IMR-90 (cell line): ENCODE results near the gene SLC28A2. TPM values are rescaled to one million over a fixed set of nuclear protein-coding genes. Genes with fewer than 3 reads are reported as not detected.

Experiments used
- ATAC-seq: fragments of 200-7000 bp; cut with Tn5 transposase; 2 replicates; pipeline ENCODE4 v1.9.1; 2020; ENCODE audit warnings: low read depth, mild to moderate bottlenecking, moderate library complexity
- BruUV-seq: library from RNA; stranded (reverse); fragments of 400-500 nt; replicated peaks from 2 replicates; lab custom pipeline; 2021; lab: Mats Ljungman, UMichigan
- CTCF ChIA-PET: fragments of 300-600 bp; formaldehyde crosslinking; extraction: SDS; loops from one replicate; lab custom pipeline; 2021; ENCODE audit warnings: antibody characterized with exemption; lab: Yijun Ruan, JAX
- POLR2A ChIA-PET: fragments of 300-600 bp; sonication (Branson Sonifier 250); formaldehyde crosslinking; loops from one replicate; lab custom pipeline; 2022; ENCODE audit warnings: antibody characterized with exemption; ENCODE audit not compliant: unreplicated experiment; lab: Charles Lee
- DNase-seq: peaks from one replicate; pipeline ENCODE4 v3.0.0; 2013
- H2AFZ ChIP-seq: replicated peaks from 2 replicates; pipeline ENCODE3; 2013; ENCODE audit warnings: low read length, mild to moderate bottlenecking; ENCODE audit not compliant: poor library complexity
- H2AK5ac ChIP-seq: 2 replicates; pipeline ENCODE4 v1.6.1; 2013; ENCODE audit warnings: low read depth, low read length, inconsistent platforms
- H2AK9ac ChIP-seq: replicated peaks from 2 replicates; pipeline ENCODE3; 2013; ENCODE audit warnings: mild to moderate bottlenecking, low read depth, low read length, moderate library complexity; ENCODE audit not compliant: poor library complexity
- H2BK120ac ChIP-seq: 2 replicates; pipeline ENCODE4 v1.6.1; 2013; ENCODE audit warnings: low read depth, low read length, inconsistent platforms
- H2BK15ac ChIP-seq: 3 replicates; pipeline ENCODE4 v1.6.1; 2013; ENCODE audit warnings: low read depth, low read length, inconsistent platforms
- H2BK20ac ChIP-seq: 2 replicates; pipeline ENCODE4 v1.6.1; 2013; ENCODE audit warnings: low read depth, mild to moderate bottlenecking, inconsistent platforms, low read length, moderate library complexity
- H2BK5ac ChIP-seq: 2 replicates; pipeline ENCODE4 v1.6.1; 2013; ENCODE audit warnings: mild to moderate bottlenecking, low read depth, low read length, inconsistent platforms; ENCODE audit not compliant: poor library complexity, severe bottlenecking
- H3K14ac ChIP-seq: replicated peaks from 2 replicates; pipeline ENCODE4 v1.6.1; 2013; ENCODE audit warnings: low read depth, low read length, inconsistent platforms
- H3K18ac ChIP-seq: 2 replicates; pipeline ENCODE4 v1.6.1; 2013; ENCODE audit warnings: low read depth, low read length, control low read depth
- H3K23ac ChIP-seq: 2 replicates; pipeline ENCODE4 v1.6.1; 2013; ENCODE audit warnings: low read depth, low read length, inconsistent platforms
- H3K27ac ChIP-seq: 2 replicates; pipeline ENCODE4 v1.5.1; 2013; ENCODE audit warnings: mild to moderate bottlenecking, control low read depth, low read length; ENCODE audit not compliant: insufficient read depth
- H3K27me3 ChIP-seq: 2 replicates; pipeline ENCODE4 v1.6.1; 2013; ENCODE audit warnings: low read length; ENCODE audit not compliant: control insufficient read depth, insufficient read depth
- H3K36me3 ChIP-seq: 2 replicates; pipeline ENCODE4 v1.6.1; 2013; ENCODE audit warnings: low read length, mixed read lengths; ENCODE audit not compliant: control insufficient read depth, insufficient read depth
- H3K4ac ChIP-seq: 2 replicates; pipeline ENCODE4 v1.6.1; 2013; ENCODE audit warnings: low read depth, low read length, inconsistent platforms
- H3K4me1 ChIP-seq: 2 replicates; pipeline ENCODE4 v1.6.1; 2013; ENCODE audit warnings: low read length, mixed read lengths; ENCODE audit not compliant: control insufficient read depth, insufficient read depth
- H3K4me2 ChIP-seq: 2 replicates; pipeline ENCODE4 v1.6.1; 2013; ENCODE audit warnings: low read depth, mild to moderate bottlenecking, control low read depth, low read length, moderate library complexity
- H3K4me3 ChIP-seq: 2 replicates; pipeline ENCODE4 v1.5.1; 2013; ENCODE audit warnings: low read depth, mild to moderate bottlenecking, control low read depth, low read length, moderate library complexity; ENCODE audit not compliant: insufficient read depth
- H3K56ac ChIP-seq: 2 replicates; pipeline ENCODE4 v1.6.1; 2013; ENCODE audit warnings: low read length, inconsistent platforms; ENCODE audit not compliant: insufficient read depth; ENCODE audit errors: extremely low read depth
- H3K79me1 ChIP-seq, 2 experiments: 2 replicates each; pipeline ENCODE4 v1.6.1; 2013; ENCODE audit warnings: low read length in 2 of 2, inconsistent platforms in 1 of 2, low read depth in 1 of 2
- H3K9ac ChIP-seq: 2 replicates; pipeline ENCODE4 v1.6.1; 2013; ENCODE audit warnings: low read depth, low read length, control low read depth
- H3K9me1 ChIP-seq: 2 replicates; pipeline ENCODE4 v1.6.1; 2013; ENCODE audit warnings: low read length, inconsistent platforms; ENCODE audit not compliant: insufficient read depth
- H3K9me3 ChIP-seq: 2 replicates; pipeline ENCODE4 v1.6.1; 2013; ENCODE audit warnings: low read length; ENCODE audit not compliant: control insufficient read depth, insufficient read depth
- H4K20me1 ChIP-seq: 2 replicates; pipeline ENCODE4 v1.6.1; 2013; ENCODE audit warnings: low read length, inconsistent platforms; ENCODE audit not compliant: insufficient read depth
- H4K5ac ChIP-seq: 2 replicates; pipeline ENCODE4 v1.6.1; 2013; ENCODE audit warnings: mild to moderate bottlenecking, low read depth, low read length, control low read depth
- H4K8ac ChIP-seq, 2 experiments: 2 replicates each; pipeline ENCODE4 v1.6.1; 2013; ENCODE audit warnings: low read depth in 2 of 2, low read length in 2 of 2, control low read depth in 1 of 2, inconsistent platforms in 1 of 2
- H4K91ac ChIP-seq: 2 replicates; pipeline ENCODE4 v1.6.1; 2013; ENCODE audit warnings: low read depth, low read length, inconsistent platforms; ENCODE audit not compliant: insufficient read depth
- BHLHE40 ChIP-seq: fragments of 150-350 bp; IDR thresholded peaks from 2 replicates; pipeline ENCODE4 v1.6.1; 2016; ENCODE audit warnings: mild to moderate bottlenecking, low read depth, low read length
- CEBPB ChIP-seq: IDR thresholded peaks from 2 replicates; pipeline ENCODE4 v1.6.1; 2012; ENCODE audit warnings: low read depth, low read length, improper control_type of control experiment
- CHD1 ChIP-seq: IDR thresholded peaks from 2 replicates; pipeline ENCODE4 v1.6.1; 2012; ENCODE audit warnings: low read depth, low read length, improper control_type of control experiment
- CTCF ChIP-seq: conservative IDR thresholded peaks from 2 replicates; pipeline ENCODE4 v1.5.1; 2012; ENCODE audit warnings: mild to moderate bottlenecking, low read depth, low read length, improper control_type of control experiment
- FOS ChIP-seq: fragments of 150-350 bp; IDR thresholded peaks from 2 replicates; pipeline ENCODE4 v1.6.1; 2016; ENCODE audit warnings: low read depth, low read length
- MAFK ChIP-seq: IDR thresholded peaks from 2 replicates; pipeline ENCODE4 v1.6.1; 2012; ENCODE audit warnings: low read depth, low read length, improper control_type of control experiment
- MAZ ChIP-seq: IDR thresholded peaks from 2 replicates; pipeline ENCODE4 v1.6.1; 2012; ENCODE audit warnings: low read depth, mild to moderate bottlenecking, low read length, improper control_type of control experiment, moderate library complexity, borderline replicate concordance
- MXI1 ChIP-seq: IDR thresholded peaks from 2 replicates; pipeline ENCODE4 v1.6.1; 2012; ENCODE audit warnings: low read depth, mild to moderate bottlenecking, low read length, moderate library complexity, borderline replicate concordance
- NFE2L2 ChIP-seq: fragments of 150-350 bp; IDR thresholded peaks from 2 replicates; pipeline ENCODE4 v1.6.1; 2016; ENCODE audit warnings: low read depth, mild to moderate bottlenecking, low read length
- POLR2A ChIP-seq: IDR thresholded peaks from 2 replicates; pipeline ENCODE4 v1.6.1; 2012; ENCODE audit warnings: mild to moderate bottlenecking, low read depth, low read length
- RAD21 ChIP-seq: IDR thresholded peaks from 2 replicates; pipeline ENCODE4 v1.6.1; 2012; ENCODE audit warnings: low read length, improper control_type of control experiment
- RCOR1 ChIP-seq: IDR thresholded peaks from 2 replicates; pipeline ENCODE4 v1.6.1; 2012; ENCODE audit warnings: mild to moderate bottlenecking, low read length, improper control_type of control experiment; ENCODE audit not compliant: insufficient replicate concordance
- RFX5 ChIP-seq: IDR thresholded peaks from 2 replicates; pipeline ENCODE4 v1.8.0; 2012; ENCODE audit warnings: low read depth, mild to moderate bottlenecking, low read length, moderate library complexity
- SMC3 ChIP-seq: fragments of 150-350 bp; IDR thresholded peaks from 2 replicates; pipeline ENCODE4 v1.6.1; 2016; ENCODE audit warnings: low read depth, mild to moderate bottlenecking, antibody characterized with exemption, low read length, moderate library complexity
- USF2 ChIP-seq: fragments of 150-350 bp; IDR thresholded peaks from 2 replicates; pipeline ENCODE4 v1.6.1; 2017; ENCODE audit warnings: mild to moderate bottlenecking, antibody characterized with exemption, low read length, low read depth
- WGBS, 2 experiments: methylation state at CpG; one replicate each; pipeline versions ENCODE4 v1.1.5 to v1.1.7; 2013; ENCODE audit warnings: missing lambda C conversion rate in 2 of 2; ENCODE audit not compliant: insufficient read length in 1 of 2; ENCODE audit errors: extremely low coverage in 2 of 2; 5-methylcytosine and 5-hydroxymethylcytosine counted together
- dilution Hi-C: fragments of 300-500 bp; cut with HindIII; formaldehyde crosslinking; loops from one replicate; pipeline ENCODE4 v1.14.3; 2018; ENCODE audit warnings: low sequenced_read_pairs; ENCODE audit not compliant: unreplicated experiment
- in situ Hi-C: fragments of 300-500 bp; cut with MboI; formaldehyde crosslinking; loops from 3 replicates; pipeline ENCODE4 v1.14.3; 2019; ENCODE audit warnings: low sequenced_read_pairs, inconsistent platforms, mixed read lengths
- intact Hi-C: fragments of 100-400 bp; cut with micrococcal nuclease; formaldehyde crosslinking; loops from 2 replicates; pipeline ENCODE4 v1.10.0; 2022
- polyA plus RNA-seq, 3 experiments: library from polyadenylated mRNA; depleted of rRNA; stranded (reverse); fragments of >200 nt; gene quantifications; 2 replicates each; pipeline ENCODE4 v1.2.3, GENCODE V29; 2012; ENCODE audit warnings: low replicate concordance in 1 of 3
- total RNA-seq: library from RNA; depleted of rRNA; stranded (reverse); fragments of >200 nt; gene quantifications from 2 replicates; pipeline ENCODE4 v1.2.3, GENCODE V29; 2012
- TF ChIP-seq, protein P1 (sequence below): fragments of 150-350 bp; IDR thresholded peaks from 2 replicates; pipeline ENCODE4 v1.6.1; 2016; ENCODE audit warnings: low read depth, mild to moderate bottlenecking, low read length, moderate library complexity, borderline replicate concordance

Gene SLC28A2
- total and polyA plus RNA-seq, 2 of the 4 experiments (the other 2 are of a cell fraction), result not detected

DNA sequence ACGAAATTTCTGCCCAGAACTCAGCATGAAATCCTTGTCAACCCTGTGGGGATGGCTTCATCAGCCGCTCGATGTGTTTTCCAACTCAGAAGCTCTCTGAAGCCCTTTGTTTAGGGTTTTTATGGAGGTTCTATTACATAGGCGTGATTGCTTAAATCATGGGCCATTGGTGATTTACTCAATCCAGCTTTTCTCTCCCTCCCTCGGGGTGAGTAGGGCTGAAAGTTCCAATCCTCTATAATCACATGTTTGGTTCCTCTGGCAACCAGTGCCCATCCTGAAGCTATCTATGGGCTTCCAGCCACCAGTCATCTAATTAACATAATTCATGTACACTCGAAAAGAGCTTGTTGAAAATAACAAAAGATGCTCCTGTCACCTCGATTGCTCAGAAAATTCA, 74.7 kb downstream of the SLC28A2 start:
- Histone ChIP-seq H3K79me1 (no peaks in the 10 kb centered on the region), H2BK5ac (no peak overlapping the region), H3K18ac (no peak overlapping the region), H4K8ac (no peak overlapping the region), H2BK120ac (no peak overlapping the region), H2AK5ac (no peak overlapping the region), H3K4me1 (no peaks in the 10 kb centered on the region), H3K4me3 (no peak overlapping the region), H4K5ac (no peak overlapping the region), H4K20me1 (no peaks in the 10 kb centered on the region), H3K14ac (no peak overlapping the region), H3K9me1 (no peaks in the 10 kb centered on the region), H2BK15ac (no peak overlapping the region), H4K91ac (no peak overlapping the region), H3K4me2 (no peak overlapping the region), H3K27me3 (no peaks in the 10 kb centered on the region), H3K56ac (no peak overlapping the region), H3K4ac (no peak overlapping the region), H2AFZ (no peak overlapping the region), H3K9ac (no peak overlapping the region), H3K9me3 (no peaks in the 10 kb centered on the region), H3K36me3 (no peaks in the 10 kb centered on the region), H3K23ac (no peak overlapping the region), H2BK20ac (no peak overlapping the region), H3K27ac (no peak overlapping the region), H2AK9ac (no peak overlapping the region)
- intact Hi-C loops, result no loop called here
- TF ChIP-seq MAFK (no peak), RFX5 (no peak), CHD1 (no peak), SMC3 (no peak), RAD21 (no peak), RCOR1 (no peak), FOS (no peak), MXI1 (no peak), CTCF (no peak), POLR2A (no peak), USF2 (no peak), NFE2L2 (no peak), MAZ (no peak), CEBPB (no peak), BHLHE40 (no peak)
- TF ChIP-seq, protein P1, sequence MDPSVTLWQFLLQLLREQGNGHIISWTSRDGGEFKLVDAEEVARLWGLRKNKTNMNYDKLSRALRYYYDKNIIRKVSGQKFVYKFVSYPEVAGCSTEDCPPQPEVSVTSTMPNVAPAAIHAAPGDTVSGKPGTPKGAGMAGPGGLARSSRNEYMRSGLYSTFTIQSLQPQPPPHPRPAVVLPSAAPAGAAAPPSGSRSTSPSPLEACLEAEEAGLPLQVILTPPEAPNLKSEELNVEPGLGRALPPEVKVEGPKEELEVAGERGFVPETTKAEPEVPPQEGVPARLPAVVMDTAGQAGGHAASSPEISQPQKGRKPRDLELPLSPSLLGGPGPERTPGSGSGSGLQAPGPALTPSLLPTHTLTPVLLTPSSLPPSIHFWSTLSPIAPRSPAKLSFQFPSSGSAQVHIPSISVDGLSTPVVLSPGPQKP, result no peak
- ChIA-PET POLR2A (no interaction called here), CTCF (no interaction called here)
- in situ Hi-C loops, result no loop called here
- ATAC-seq, result no peak
- no TSS peak for BruUV-seq
- no peak for DNase-seq
- dilution Hi-C loops, result no loop called here
- WGBS, 2 experiments, result 10% methylated on average over 3 of the region's 7 CpGs; no CpG with 5 or more reads in 1 of the 2 experiments
